Skin epidermis (tissue), 12 donors: ENCODE measurements around the gene SDR42E1.
A peak's percentile ranks its signal among the peaks of the same experiment; 100 is the strongest.

Experiments used
- H3K27ac ChIP-seq, 21 experiments: fragments of 200-600 bp; sonication (generic) in 11 of 21; one replicate each; pipeline ENCODE4 v1.5.0; 2020; ENCODE audit warnings: mild to moderate bottlenecking in 3 of 21, inconsistent platforms in 2 of 21, moderate library complexity in 2 of 21
- H3K4me3 ChIP-seq, 7 experiments: fragments of 200-600 bp; sonication (generic) in 2 of 7; one replicate each; pipeline ENCODE4 v1.5.0; 2020; ENCODE audit warnings: inconsistent platforms in 2 of 7, mild to moderate bottlenecking in 2 of 7, moderate library complexity in 1 of 7

SDR42E1 gene, protein sequence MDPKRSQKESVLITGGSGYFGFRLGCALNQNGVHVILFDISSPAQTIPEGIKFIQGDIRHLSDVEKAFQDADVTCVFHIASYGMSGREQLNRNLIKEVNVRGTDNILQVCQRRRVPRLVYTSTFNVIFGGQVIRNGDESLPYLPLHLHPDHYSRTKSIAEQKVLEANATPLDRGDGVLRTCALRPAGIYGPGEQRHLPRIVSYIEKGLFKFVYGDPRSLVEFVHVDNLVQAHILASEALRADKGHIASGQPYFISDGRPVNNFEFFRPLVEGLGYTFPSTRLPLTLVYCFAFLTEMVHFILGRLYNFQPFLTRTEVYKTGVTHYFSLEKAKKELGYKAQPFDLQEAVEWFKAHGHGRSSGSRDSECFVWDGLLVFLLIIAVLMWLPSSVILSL

DNA sequence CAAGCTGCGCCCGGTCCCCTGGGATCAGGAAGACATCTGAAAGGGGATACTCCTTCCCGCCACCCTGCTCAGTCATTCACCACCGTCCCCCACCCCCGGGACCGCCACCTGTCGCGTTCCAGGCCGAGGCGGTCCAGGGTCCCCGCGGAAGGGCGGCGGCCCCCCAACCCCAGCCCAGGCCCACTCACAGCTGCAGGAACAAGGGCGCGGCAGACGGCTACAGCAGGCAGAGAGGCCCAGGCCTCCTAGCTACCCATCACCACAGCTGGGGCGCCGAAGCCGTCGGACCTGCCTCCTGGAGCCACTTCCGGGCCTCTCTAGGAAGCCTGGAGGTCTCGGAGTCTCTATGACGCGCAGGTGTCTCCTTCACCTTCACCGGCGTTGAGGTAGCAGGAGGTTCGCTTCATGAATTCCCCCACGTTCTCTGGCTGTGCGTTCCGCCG is at the start of gene SDR42E1:
Gene SDR42E1 (minus strand): TSS at position 272 of the 443 bp plus-strand sequence. CDS start 10,612 bp downstream, outside the sequence.
- Histone ChIP-seq H3K27ac (peak within 1 kb of the TSS in 19 of 21 experiments; percentile 28 to 87 (median 75)), H3K4me3 (peak within 1 kb of the TSS; percentile 46 to 64 (median 57))

DNA sequence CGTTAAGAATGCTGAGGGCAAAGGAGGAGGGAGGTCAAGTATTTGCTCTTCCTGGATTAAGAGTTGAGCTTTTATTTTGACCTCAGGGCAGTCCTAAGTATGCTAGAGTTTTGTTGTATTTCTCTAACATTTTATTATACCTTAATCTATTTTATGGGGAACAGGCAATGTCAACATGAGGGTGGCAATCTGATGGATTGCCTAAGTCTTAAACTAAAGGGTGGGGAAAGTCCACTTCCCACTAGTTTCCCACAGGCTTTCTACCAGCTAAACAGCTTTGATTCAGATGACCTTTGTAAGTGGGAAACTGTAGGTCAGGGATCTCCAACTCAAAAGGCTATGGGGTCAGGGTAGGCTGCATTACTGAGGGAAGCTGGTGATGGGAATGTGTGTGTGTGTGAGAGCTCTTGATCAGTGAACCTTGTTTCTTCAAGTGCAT is 48.7 kb upstream of the SDR42E1 start:
- Histone ChIP-seq H3K27ac (peak overlapping the region in 1 of 21 experiments; percentile 30), H3K4me3 (no peak overlapping the region)

DNA sequence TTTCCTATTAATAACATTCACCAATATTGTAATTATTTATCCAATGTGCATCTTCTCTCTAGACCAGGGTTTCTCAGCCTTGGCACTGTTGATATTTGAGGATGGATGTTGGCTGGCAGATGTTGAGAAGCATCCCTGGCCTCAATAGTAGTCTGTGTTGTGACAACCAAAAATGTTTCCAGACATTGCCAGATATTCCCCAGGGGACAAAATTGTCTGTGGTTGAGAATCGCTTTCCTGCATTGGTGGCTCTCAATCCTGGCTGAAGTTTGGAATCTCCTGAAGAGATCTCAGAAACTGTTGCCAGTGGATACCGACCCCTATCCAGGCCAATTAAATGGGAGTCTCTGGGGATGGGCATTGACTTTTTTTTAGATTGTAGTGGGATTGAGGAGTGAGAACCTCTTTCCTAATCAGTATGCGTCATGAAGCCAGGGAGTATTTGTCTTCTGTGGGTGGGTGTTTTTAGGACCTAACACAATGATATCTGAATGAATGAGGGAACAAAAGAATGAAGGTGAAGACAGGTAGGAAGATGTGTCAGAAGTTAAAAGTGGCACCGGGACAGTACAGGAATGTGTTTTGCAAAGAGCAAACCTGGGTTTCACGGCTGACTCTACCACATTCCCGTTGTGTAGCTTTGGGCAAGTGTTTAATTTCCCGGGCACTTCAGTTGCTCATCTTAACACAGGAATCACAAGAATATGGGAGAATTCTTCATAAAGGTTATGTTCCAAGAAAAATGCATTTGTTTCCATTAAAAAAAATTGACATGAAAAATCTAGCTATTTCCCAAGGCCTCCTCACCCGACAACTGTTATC is 48.1 kb upstream of the SDR42E1 start:
- Histone ChIP-seq H3K4me3 (no peak overlapping the region), H3K27ac (peak overlapping the region in 3 of 21 experiments; percentile 5 to 37 (median 30))

DNA sequence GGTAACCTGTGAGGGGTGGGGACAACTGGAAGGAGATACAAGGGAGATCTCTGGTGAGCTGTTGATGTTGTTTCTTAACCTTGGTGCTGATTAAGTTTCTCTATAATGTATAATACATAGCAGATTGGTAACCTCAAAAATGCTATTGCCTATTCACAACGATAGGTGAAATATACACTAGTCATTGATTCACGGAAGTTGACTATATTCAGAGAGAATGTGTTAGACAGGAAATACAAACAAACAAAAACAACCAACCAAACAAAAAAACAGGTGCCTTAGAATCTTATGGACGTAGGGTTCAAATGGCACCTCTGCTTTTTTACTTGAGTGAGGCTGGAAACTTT is 45.3 kb upstream of the SDR42E1 start:
- Histone ChIP-seq H3K4me3 (peak overlapping the region in 1 of 7 experiments; percentile 16), H3K27ac (peak overlapping the region in 16 of 21 experiments; percentile 40 to 79 (median 62))

DNA sequence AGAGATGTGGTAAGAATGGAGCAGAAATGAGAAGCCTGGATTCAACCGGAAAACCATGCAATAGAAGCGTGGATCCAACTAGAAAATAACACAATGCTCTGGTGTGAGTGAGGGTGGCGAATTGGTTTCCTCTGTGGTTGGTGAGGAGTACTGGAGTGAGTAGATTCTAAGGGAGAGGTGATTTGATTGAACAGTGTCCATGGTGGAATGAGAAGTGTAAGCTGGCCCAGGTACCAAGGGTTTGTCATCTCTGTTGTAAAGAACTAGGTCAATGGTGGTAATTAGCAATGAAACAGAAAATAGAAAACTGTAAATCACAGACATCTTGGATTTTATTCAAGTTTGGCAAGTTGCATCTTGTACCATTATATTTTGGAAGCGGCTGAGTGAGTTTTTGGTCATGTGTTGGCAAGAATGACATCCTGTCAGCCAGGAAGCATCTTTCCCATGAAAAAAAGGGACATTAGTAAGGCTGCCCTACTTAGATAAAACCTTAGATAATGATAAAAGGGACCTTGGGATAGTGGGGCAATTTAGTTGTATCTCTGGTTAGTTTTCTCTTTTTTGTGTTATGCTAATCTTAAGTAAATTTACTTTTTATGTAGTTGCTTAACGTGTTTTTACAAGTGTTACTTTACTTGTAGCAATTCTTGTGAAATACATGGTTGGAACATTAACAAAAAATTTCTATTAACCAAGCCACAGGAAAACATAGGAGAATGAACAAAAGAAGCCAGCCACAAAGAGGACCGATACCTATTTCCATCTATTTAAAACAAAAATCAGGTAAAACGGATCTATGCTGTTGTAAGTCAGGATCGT is 44.7 kb upstream of the SDR42E1 start:
- peak overlapping the region in 18 of 21 experiments; percentile 40 to 79 (median 62) for H3K27ac ChIP-seq
- H3K4me3 ChIP-seq, result peak overlapping the region in 1 of 7 experiments; percentile 16

DNA sequence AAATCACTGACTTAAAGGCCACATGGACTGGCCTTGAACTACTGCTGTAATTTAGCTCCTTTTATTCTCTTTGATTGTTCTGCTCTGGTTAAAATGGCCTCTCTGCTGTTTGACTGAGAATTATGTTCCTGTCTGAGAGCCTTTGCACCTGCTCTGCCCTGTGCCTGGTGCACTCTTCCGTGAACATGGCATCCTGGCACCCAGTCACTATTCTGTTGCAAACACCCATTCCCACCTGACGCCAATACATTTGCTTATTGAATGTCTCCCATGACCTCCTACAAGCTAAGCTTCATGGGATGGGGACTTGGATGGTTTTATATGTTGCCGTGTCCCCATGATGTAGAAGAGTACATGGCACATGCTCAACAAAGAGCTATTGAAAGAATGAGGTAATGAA is 43.8 kb upstream of the SDR42E1 start:
- Histone ChIP-seq H3K4me3 (no peak overlapping the region), H3K27ac (peak overlapping the region in 13 of 21 experiments; percentile 27 to 79 (median 62))

DNA sequence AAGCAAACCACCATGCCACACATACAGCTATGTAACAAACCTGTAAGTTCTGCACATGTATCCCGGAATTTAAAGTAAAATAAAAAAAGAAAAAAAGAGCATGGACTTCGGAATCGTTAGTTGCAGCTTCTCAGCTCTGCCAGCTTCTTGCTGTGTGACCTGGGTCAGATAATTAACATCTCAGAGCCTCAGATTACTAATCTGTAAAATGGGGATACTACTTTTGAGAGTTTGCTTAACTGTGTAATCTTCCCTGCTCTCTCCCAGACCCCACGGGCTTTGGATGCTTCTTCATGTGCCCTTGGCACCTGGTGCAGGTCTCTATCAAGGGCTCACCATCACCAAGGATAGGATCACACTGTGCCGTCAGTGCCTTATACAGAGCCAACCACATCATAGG is 40.4 kb upstream of the SDR42E1 start:
- Histone ChIP-seq H3K27ac (no peak overlapping the region), H3K4me3 (no peak overlapping the region)

DNA sequence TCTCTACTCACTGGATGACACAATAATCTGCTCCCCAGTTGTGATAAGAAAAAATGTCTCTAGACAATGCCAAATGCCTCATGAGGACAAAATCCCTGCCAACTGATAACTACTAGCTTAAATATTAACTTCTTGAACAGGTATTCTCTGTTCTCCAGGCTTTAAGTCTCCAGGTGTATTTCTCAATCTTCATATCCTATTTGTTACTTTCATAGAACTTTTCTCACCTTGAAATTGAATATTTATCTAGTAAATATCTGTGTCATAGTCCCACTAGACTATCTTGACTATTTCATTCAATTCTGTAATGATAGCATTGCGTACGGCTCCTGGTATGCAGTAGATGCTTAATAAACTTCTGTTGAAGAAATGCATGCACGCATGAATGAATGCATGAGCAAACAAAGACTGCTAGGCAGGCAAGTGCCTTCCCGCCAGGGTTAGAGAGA is 39.7 kb upstream of the SDR42E1 start:
- Histone ChIP-seq H3K4me3 (no peak overlapping the region), H3K27ac (no peak overlapping the region)

DNA sequence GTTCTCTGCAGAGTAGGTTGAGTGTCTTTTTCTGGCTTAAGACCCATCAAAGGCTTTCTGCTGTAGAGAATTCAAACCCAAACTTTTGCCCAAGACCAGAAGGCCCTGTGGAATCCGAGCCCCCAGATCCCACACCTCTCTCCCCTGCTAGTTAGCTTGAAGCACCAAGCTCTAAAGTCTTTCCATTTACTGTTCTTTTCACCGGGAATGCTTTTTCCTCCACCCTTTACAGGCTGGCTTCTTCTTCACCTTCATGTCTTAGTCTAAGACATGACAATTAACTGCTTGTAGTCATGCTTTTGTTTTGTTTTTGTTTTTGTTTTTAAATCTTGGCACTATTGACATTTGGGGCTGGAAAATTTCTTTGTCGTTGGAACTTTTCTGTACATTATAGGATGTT is 39.2 kb upstream of the SDR42E1 start:
- peak overlapping the region in 5 of 21 experiments; percentile 2 to 71 (median 23) for H3K27ac ChIP-seq
- no peak overlapping the region for H3K4me3 ChIP-seq

DNA sequence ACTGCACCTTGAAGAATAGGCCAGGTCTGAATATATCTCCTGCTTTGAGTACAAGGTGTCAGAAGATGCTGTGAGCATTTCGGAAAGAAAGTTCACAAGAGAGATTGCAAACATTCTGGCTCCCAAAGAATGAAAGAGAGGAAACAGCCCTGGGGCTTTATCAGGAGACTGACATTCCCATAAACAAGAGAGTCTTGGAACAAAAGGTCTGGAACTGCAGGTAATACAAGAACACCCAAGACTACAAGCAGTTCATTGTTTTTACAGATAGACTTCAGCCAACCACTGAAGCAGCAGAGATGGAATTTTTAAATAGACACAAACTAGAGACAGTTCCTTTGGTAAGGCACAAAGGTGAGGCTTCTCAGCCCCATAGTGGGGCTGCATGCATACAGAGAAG is 38.2 kb upstream of the SDR42E1 start:
- H3K27ac ChIP-seq, result peak overlapping the region in 7 of 21 experiments; percentile 2 to 71 (median 27)
- H3K4me3 ChIP-seq, result no peak overlapping the region

DNA sequence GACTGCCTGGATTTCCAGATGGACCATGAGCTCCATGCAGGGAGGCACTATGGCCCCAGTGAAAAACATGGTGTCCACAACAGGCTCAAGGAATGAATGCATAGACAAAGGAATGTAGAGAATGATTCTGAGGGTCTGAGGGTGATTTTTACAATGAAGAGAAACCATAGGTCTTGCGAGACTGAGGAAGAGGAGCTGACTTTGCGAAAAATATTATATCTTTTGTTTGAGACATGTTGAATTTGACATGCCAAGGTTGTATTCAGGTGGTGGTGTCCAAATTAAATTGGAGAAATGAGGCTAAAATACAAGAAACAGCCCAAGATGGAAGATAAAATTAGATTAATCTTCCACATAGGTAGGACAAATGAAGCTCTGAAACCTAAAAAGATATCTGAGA is 36.5 kb upstream of the SDR42E1 start:
- no peak overlapping the region for H3K27ac ChIP-seq
- H3K4me3 ChIP-seq, result no peak overlapping the region

DNA sequence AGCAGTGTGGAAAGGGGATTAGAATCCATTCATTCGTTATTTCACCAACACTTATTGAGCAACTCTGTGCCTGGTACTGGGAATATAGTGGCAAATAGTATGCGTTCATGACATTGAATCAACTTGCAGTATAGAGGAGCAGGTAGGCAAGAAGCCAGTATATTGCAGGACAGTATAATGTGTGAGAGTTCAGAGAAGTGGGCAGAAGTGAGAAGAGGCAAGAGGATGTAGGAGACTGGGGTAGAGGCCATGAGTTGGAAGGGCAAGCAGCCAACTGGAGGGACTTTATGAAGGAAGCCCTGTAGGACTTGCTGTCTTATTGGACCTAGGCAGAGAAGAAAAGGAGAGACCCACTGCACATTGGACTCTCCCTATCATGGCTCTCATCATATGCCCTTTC is 36.1 kb upstream of the SDR42E1 start:
- peak overlapping the region in 1 of 21 experiments; percentile 23 for H3K27ac ChIP-seq

DNA sequence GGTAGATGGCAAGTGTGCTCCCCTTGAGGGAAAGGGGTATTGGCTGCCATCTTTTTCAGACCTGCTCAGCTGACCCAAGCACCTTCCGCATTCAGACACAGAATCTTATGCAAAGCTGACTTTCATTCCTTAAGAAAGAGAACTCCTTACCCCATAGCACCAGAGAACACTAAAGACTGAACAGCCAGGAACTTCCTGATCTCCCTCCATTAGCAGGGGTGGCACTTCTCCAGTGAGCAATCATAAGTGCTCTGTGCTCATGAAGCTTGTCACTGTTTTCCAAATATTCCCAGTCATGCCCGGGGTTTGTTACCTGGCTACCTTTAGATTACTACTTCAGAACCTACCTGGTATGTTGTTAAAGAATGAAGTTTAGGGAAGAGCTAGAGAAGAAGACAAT is 35.7 kb upstream of the SDR42E1 start:
- H3K27ac ChIP-seq, result peak overlapping the region in 1 of 21 experiments; percentile 23
- no peak overlapping the region for H3K4me3 ChIP-seq

More for the DNA sequence above, 36.1 kb upstream of the SDR42E1 start:
- H3K4me3 ChIP-seq, result no peak overlapping the region

DNA sequence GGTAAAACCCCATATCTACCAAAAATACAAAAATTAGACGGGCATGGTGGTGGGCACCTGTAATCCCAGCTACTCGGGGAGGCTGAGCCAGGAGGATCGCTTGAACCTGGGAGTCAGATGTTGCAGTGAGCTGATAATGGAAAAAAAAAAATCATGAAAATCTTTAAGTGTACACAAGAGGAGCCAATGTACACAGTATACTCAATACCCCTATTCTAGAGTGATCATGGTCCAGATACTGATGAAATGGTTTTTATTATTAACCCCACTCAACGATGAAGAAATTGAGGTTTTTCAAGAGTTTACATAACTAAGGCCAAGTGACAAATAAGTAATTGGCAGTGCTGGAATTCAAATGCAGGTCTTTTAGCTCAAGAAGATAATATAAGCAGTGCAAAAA is 35.3 kb upstream of the SDR42E1 start:
- Histone ChIP-seq H3K27ac (no peak overlapping the region), H3K4me3 (no peak overlapping the region)

DNA sequence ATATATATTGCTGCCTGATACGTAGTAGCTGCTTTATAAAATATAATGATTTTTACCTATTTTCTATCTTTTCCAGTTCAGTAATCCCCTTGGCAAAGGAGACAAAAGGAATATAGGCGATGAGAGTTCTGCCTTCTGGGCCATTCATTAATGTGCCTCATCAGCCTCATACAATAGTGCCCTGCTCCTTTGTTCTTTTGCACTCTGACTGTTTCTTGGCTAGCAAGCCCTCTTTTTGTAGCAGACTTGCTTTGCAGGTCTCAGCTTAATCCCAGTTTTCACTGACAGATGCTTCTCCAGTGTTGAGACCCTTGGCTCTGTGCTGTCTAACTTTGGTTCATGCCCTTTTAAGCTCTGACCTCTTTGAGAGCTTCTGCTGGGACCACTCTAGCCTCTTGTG is 34.2 kb upstream of the SDR42E1 start:
- Histone ChIP-seq H3K4me3 (no peak overlapping the region), H3K27ac (no peak overlapping the region)

DNA sequence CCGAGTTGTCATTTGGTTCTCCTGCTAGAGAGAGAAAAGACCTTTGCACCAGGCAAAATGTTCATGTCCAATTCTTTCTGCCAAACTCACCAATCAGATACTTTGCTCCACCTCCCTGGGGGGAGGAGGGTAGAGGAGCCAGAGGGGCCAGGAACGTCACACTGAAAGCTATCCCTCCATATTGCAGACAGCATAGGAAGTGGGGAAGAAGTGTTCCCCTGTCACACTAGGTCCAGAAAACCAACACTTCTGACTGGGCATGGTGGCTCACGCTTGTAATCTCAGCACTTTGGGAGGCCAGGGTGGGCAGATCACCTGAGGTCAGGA is 33.3 kb upstream of the SDR42E1 start:
- H3K4me3 ChIP-seq, result no peak overlapping the region
- peak overlapping the region in 3 of 21 experiments; percentile 16 to 41 (median 25) for H3K27ac ChIP-seq

DNA sequence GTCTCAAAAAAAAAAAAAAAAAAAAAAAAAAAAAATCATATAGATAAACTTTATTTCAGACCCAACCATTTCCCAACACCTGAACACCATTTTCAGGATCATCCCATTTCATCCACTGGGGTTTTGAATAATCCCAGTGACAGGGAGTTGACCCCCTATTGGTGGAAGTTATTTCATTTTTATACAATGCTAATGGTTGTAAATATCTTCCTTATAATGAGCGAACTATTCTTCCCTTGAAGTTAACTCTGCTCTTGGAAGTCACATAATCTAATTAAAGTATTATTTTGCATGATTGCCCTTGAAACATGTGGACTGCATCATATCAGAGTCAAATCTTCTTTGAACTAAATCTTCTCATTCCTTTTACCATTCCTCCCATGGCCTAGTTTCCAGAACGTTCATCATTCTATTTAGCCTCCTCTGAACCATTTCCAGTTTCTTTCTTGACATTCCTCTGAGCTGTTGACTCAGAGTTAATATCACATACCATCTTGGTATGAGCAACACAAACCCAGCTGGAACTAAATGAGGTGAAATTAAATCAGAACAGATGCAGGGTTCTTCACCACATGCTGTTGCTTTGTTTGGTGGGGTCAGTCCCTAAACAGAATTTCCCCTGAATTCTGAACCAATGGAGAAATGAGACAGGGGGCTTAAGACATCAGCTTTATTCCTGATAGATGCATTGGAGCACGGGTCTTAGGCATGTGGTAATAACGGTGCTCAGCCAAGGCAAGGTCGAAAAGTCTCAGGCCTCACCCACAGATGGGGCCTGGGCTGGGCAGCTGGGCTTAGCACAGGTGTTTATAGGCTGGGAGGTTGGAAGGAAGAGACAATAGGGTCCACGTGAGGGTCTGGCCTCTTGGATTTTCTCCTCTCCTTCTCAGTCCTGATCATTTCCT is 32.7 kb upstream of the SDR42E1 start:
- H3K27ac ChIP-seq, result peak overlapping the region in 3 of 21 experiments; percentile 16 to 41 (median 25)
- H3K4me3 ChIP-seq, result no peak overlapping the region

DNA sequence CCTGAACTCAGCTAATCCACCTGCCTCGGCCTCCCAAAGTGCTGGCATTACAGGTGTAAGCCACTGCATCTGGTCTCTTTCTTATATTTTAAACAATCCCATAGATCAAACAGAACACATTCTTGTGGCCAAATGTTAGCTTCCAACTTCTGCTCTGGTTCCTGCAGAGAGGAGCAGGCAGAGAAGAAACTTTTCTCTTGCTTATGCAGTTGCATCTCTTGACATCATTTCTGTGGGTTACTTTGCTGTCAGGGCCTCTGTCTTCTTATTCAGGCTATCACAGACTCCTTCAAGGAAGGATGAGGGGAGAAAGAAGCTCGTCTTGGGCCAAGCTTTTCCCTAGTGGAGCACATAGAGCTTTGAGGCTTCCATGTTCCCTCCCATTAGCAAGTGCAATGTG is 31.6 kb upstream of the SDR42E1 start:
- H3K4me3 ChIP-seq, result no peak overlapping the region
- peak overlapping the region in 2 of 21 experiments; percentile 6 to 26 for H3K27ac ChIP-seq

DNA sequence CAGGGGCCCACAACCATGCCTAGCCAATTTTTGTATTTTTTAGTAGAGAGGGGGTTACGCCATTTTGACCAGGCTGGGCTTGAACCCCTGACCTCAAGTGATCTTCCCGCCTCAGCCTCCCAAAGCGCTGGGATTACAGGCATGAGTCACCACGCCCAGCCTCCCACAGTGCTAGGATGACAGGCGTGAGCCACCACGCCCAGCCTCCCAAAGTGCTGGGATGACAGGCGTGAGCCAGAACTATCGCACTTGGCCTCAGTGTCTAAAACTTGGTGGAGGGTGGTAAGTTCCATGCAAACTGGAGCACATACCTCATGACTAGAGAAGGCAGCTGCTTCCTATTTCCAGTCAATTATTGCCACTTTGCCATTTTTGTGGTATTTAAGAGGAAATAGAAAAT is 30.9 kb upstream of the SDR42E1 start:
- H3K4me3 ChIP-seq, result no peak overlapping the region
- H3K27ac ChIP-seq, result no peak overlapping the region
